Activated CD4-positive, CD25-positive, alpha-beta regulatory T cell treated with anti-CD3 and anti-CD28 coated beads, Interleukin-2, amount 50 U/mL, for 24 hours (primary cell): ENCODE data around the gene DGKD.
"Not testable (repeated sequence)": the region's sequence is repeated elsewhere in the genome, so short reads cannot be mapped to it uniquely, and the experiment has no call there.

Experiments used
- ATAC-seq, 2 donors: fragments of 150-1000 bp; cut with Tn5 transposase; one replicate each; pipeline ENCODE4 v1.10.0; 2021; ENCODE audit warnings: mild to moderate bottlenecking in 1 of 2, moderate library complexity in 1 of 2

DGKD gene

GRCh38 chr2:233353769-233354499, at the start of gene DGKD:
Gene DGKD (plus strand): TSS chr2:233354494. CDS start chr2:233354519, 25 bp downstream.
- ATAC-seq = peak; percentile 71 to 77

- no peak for ATAC-seq
These were observed 46.7 kb upstream of the DGKD start, which contains the start of gene SAG for GRCh38 chr2:233307565-233307964. Gene SAG (plus strand): TSS chr2:233307816. CDS start chr2:233309190, 1,374 bp downstream.

GRCh38 chr2:233311241-233311926, 42.9 kb upstream of the DGKD start:
- no peak for ATAC-seq

GRCh38 chr2:233312874-233313273, 41.4 kb upstream of the DGKD start:
- no peak for ATAC-seq

GRCh38 chr2:233314180-233314925, 39.9 kb upstream of the DGKD start:
- ATAC-seq = no peak

- ATAC-seq = no peak
These were observed 36.9 kb upstream of the DGKD start for GRCh38 chr2:233317196-233317943.

GRCh38 chr2:233319256-233319655, 35.0 kb upstream of the DGKD start:
- no peak for ATAC-seq

- ATAC-seq = no peak
These were observed 33.8 kb upstream of the DGKD start for GRCh38 chr2:233320470-233320869.

- no peak for ATAC-seq
These were observed 33.1 kb upstream of the DGKD start for GRCh38 chr2:233321166-233321565.

GRCh38 chr2:233323851-233324250, 30.4 kb upstream of the DGKD start:
- ATAC-seq = no peak

GRCh38 chr2:233325256-233325655, 29.0 kb upstream of the DGKD start:
- ATAC-seq = no peak

- ATAC-seq = no peak
These were observed 28.5 kb upstream of the DGKD start for GRCh38 chr2:233325814-233326213.

- ATAC-seq = no peak
These were observed 27.8 kb upstream of the DGKD start for GRCh38 chr2:233326500-233326899.

GRCh38 chr2:233328922-233329321, 25.4 kb upstream of the DGKD start:
- no peak for ATAC-seq

- no peak for ATAC-seq
These were observed 24.7 kb upstream of the DGKD start for GRCh38 chr2:233329489-233330135.

GRCh38 chr2:233331536-233331935, 22.8 kb upstream of the DGKD start:
- ATAC-seq = peak; percentile 87 to 92

- no peak for ATAC-seq
These were observed 22.2 kb upstream of the DGKD start for GRCh38 chr2:233332125-233332524.

GRCh38 chr2:233334915-233335314, 19.4 kb upstream of the DGKD start:
- no peak for ATAC-seq

GRCh38 chr2:233336091-233336490, 18.2 kb upstream of the DGKD start:
- ATAC-seq = not testable (repeated sequence)

GRCh38 chr2:233336541-233336940, 17.8 kb upstream of the DGKD start:
- ATAC-seq = no peak

GRCh38 chr2:233338046-233338445, 16.2 kb upstream of the DGKD start:
- no peak for ATAC-seq

- ATAC-seq = no peak
These were observed 15.4 kb upstream of the DGKD start for GRCh38 chr2:233338812-233339368.
